RWPE1 (cell line): ENCODE measurements around the gene DUOX2.
"Not testable (repeated sequence)": the region's sequence is repeated elsewhere in the genome, so short reads cannot be mapped to it uniquely, and the experiment has no call there.

Experiments used
- CTCF ChIA-PET: fragments of 350-600 bp; sonication (Branson Sonifier 250); formaldehyde crosslinking; extraction: SDS; loops from one replicate; lab custom pipeline; 2021; lab: Yijun Ruan, JAX
- POLR2A ChIA-PET: fragments of 400-600 bp; formaldehyde crosslinking; extraction: SDS; loops from one replicate; lab custom pipeline; 2020; ENCODE audit warnings: antibody characterized with exemption; ENCODE audit not compliant: low non-redundant PET; lab: Yijun Ruan, JAX
- DNase-seq: peaks from one replicate; pipeline ENCODE4 v3.0.0; 2012; ENCODE audit warnings: low spot score
- H3K27ac ChIP-seq: fragments of 450-650 bp; 2 replicates; pipeline ENCODE4 v1.5.1; 2017
- CTCF ChIP-seq: fragments of 450-650 bp; conservative IDR thresholded peaks from 2 replicates; pipeline ENCODE4 v1.5.1; 2017; ENCODE audit warnings: low read depth, mild to moderate bottlenecking

DUOX2 gene

GRCh38 chr15:45107941-45108630 is 5.9 kb downstream of the DUOX2 start:
- H3K27ac ChIP-seq: no peak overlapping the region
- ChIA-PET POLR2A (no interaction called here), CTCF (no interaction called here)
- TF ChIP-seq CTCF: no peak
- DNase-seq: no peak

GRCh38 chr15:45106002-45106790 is 7.8 kb downstream of the DUOX2 start:
- CTCF ChIA-PET: interaction anchor here (0.7 kb wide), 1 partner anchor 12 kb away, joined by 4 read pairs; no protein-coding TSS in a partner anchor
- H3K27ac ChIP-seq: no peak overlapping the region
- POLR2A ChIA-PET: no interaction called here
- TF ChIP-seq CTCF: no peak
- no peak for DNase-seq

GRCh38 chr15:45105586-45105985 is 8.4 kb downstream of the DUOX2 start:
- CTCF ChIA-PET: interaction anchor here (0.5 kb wide), 1 partner anchor 93 kb away, joined by 4 read pairs; no protein-coding TSS in a partner anchor
- H3K27ac ChIP-seq: no peak overlapping the region
- DNase-seq: no peak
- TF ChIP-seq CTCF: no peak
- POLR2A ChIA-PET: no interaction called here

GRCh38 chr15:45104170-45104569 is 9.8 kb downstream of the DUOX2 start:
- H3K27ac ChIP-seq, POLR2A ChIA-PET, DNase-seq: not testable (repeated sequence)
- CTCF ChIA-PET: interaction anchor here (0.6 kb wide), 1 partner anchor 196 kb away, joined by 3 read pairs; no protein-coding TSS in a partner anchor

GRCh38 chr15:45102226-45102625 is 11.7 kb downstream of the DUOX2 start:
- H3K27ac ChIP-seq: no peak overlapping the region
- DNase-seq: no peak
- TF ChIP-seq CTCF: no peak
- CTCF ChIA-PET: interaction anchor here (1.0 kb wide), 1 partner anchor 25 kb away, joined by 3 read pairs; no protein-coding TSS in a partner anchor
- POLR2A ChIA-PET: no interaction called here

GRCh38 chr15:45101749-45102148 is 12.2 kb downstream of the DUOX2 start:
- no peak for DNase-seq
- CTCF ChIA-PET: interaction anchor here (1.0 kb wide), 1 partner anchor 25 kb away, joined by 3 read pairs; no protein-coding TSS in a partner anchor
- no peak overlapping the region for H3K27ac ChIP-seq
- POLR2A ChIA-PET: interaction anchor here (0.6 kb wide), 1 partner anchor 522 kb away, joined by 3 read pairs; no protein-coding TSS in a partner anchor
- no peak for TF ChIP-seq CTCF
